Calu3 (cell line): ENCODE data around the gene RRAS2. TPM values are rescaled to one million over a fixed set of nuclear protein-coding genes. Genes with fewer than 3 reads are reported as not detected.

ENCODE experiments used
- BruUV-seq: library from RNA; stranded (reverse); fragments of 400-500 nt; replicated peaks from 2 replicates; lab custom pipeline; 2021; lab: Mats Ljungman, UMichigan
- CTCF ChIA-PET: fragments of 300-600 bp; sonication (Branson Sonifier 250); formaldehyde crosslinking; loops from one replicate; lab custom pipeline; 2022; ENCODE audit warnings: antibody characterized with exemption; lab: Charles Lee
- DNase-seq: peaks from one replicate; pipeline ENCODE4 v3.0.0; 2022
- H3K27ac Mint-ChIP-seq: one replicate; pipeline ENCODE4 v1.8.0; 2022; ENCODE audit warnings: mixed read lengths; ENCODE audit not compliant: unreplicated experiment
- H3K27me3 Mint-ChIP-seq: one replicate; pipeline ENCODE4 v1.8.0; 2022; ENCODE audit warnings: mixed read lengths; ENCODE audit not compliant: unreplicated experiment
- H3K36me3 Mint-ChIP-seq: one replicate; pipeline ENCODE4 v1.8.0; 2022; ENCODE audit warnings: mild to moderate bottlenecking, moderate library complexity, mixed read lengths; ENCODE audit not compliant: insufficient read depth, unreplicated experiment
- H3K4me1 Mint-ChIP-seq: one replicate; pipeline ENCODE4 v1.8.0; 2022; ENCODE audit warnings: mild to moderate bottlenecking, low read depth, mixed read lengths; ENCODE audit not compliant: unreplicated experiment
- H3K4me3 Mint-ChIP-seq: one replicate; pipeline ENCODE4 v1.8.0; 2022; ENCODE audit warnings: mild to moderate bottlenecking, low read depth, moderate library complexity, mixed read lengths; ENCODE audit not compliant: unreplicated experiment
- H3K9me3 Mint-ChIP-seq: one replicate; pipeline ENCODE4 v1.8.0; 2022; ENCODE audit warnings: low read depth, mixed read lengths; ENCODE audit not compliant: unreplicated experiment
- CTCF ChIP-seq: fragments of 200-600 bp; IDR thresholded peaks from one replicate; pipeline ENCODE4 v1.8.0; 2022; ENCODE audit warnings: antibody characterized with exemption; ENCODE audit not compliant: unreplicated experiment
- intact Hi-C: fragments of 100-400 bp; cut with micrococcal nuclease; formaldehyde crosslinking; loops from one replicate; pipeline ENCODE4 v1.10.0; 2022; ENCODE audit not compliant: unreplicated experiment
- total RNA-seq: library from RNA; stranded (reverse); gene quantifications from 2 replicates; pipeline ENCODE4 v1.2.3, GENCODE V29; 2022

Gene RRAS2
- total RNA-seq, 1 experiment from 2014 or later = 42.8 TPM

- Mint-ChIP-seq H3K27ac (no peak overlapping the region), H3K4me3 (no peak overlapping the region), H3K4me1 (no peaks in the 10 kb centered on the region), H3K9me3 (peaks cover 3% of the 10 kb centered on the region), H3K36me3 (no peaks in the 10 kb centered on the region), H3K27me3 (no peaks in the 10 kb centered on the region)
- no peak for DNase-seq
- BruUV-seq = no TSS peak
- intact Hi-C loops = no loop called here
- no peak for TF ChIP-seq CTCF
- CTCF ChIA-PET = no interaction called here
These were observed 8.2 kb downstream of the RRAS2 start for GRCh38 chr11:14350716-14351238.

GRCh38 chr11:14350215-14350614, 8.8 kb downstream of the RRAS2 start:
- no peaks in the 10 kb centered on the region for H3K36me3 Mint-ChIP-seq
- no peak overlapping the region for H3K4me3 Mint-ChIP-seq
- H3K27me3 Mint-ChIP-seq = no peaks in the 10 kb centered on the region
- H3K27ac Mint-ChIP-seq = no peak overlapping the region
- intact Hi-C loops = no loop called here
- no TSS peak for BruUV-seq
- TF ChIP-seq CTCF = no peak
- CTCF ChIA-PET = no interaction called here
- DNase-seq = no peak
- H3K9me3 Mint-ChIP-seq = peaks cover 3% of the 10 kb centered on the region
- H3K4me1 Mint-ChIP-seq = no peaks in the 10 kb centered on the region

- no TSS peak for BruUV-seq
- Mint-ChIP-seq H3K27ac (no peak overlapping the region), H3K4me1 (no peaks in the 10 kb centered on the region), H3K27me3 (no peaks in the 10 kb centered on the region), H3K4me3 (no peak overlapping the region), H3K36me3 (no peaks in the 10 kb centered on the region), H3K9me3 (peaks cover 3% of the 10 kb centered on the region)
- CTCF ChIA-PET = no interaction called here
- intact Hi-C loops = no loop called here
- TF ChIP-seq CTCF = no peak
- DNase-seq = no peak
These were observed 11.0 kb downstream of the RRAS2 start for GRCh38 chr11:14347991-14348390.

- intact Hi-C loops = no loop called here
- H3K27ac Mint-ChIP-seq = no peak overlapping the region
- H3K9me3 Mint-ChIP-seq = peaks cover 3% of the 10 kb centered on the region
- H3K27me3 Mint-ChIP-seq = no peaks in the 10 kb centered on the region
- no peak for DNase-seq
- no peak overlapping the region for H3K4me3 Mint-ChIP-seq
- no peak for TF ChIP-seq CTCF
- no peaks in the 10 kb centered on the region for H3K4me1 Mint-ChIP-seq
- CTCF ChIA-PET = no interaction called here
- no peaks in the 10 kb centered on the region for H3K36me3 Mint-ChIP-seq
- no TSS peak for BruUV-seq
These were observed 11.5 kb downstream of the RRAS2 start for GRCh38 chr11:14347494-14347893.
